HG03521 (cell line): ENCODE results near the gene WDR75.
A peak's percentile ranks its signal among the peaks of the same experiment; 100 is the strongest.
"Not testable (repeated sequence)": the region's sequence is repeated elsewhere in the genome, so short reads cannot be mapped to it uniquely, and the experiment has no call there.

Experiments used
- ATAC-seq: cut with Tn5 transposase; IDR thresholded peaks from one replicate; pipeline ENCODE4 v1.9.1; 2021; ENCODE audit warnings: mild to moderate bottlenecking, moderate library complexity; ENCODE audit not compliant: unreplicated experiment

Gene WDR75

DNA sequence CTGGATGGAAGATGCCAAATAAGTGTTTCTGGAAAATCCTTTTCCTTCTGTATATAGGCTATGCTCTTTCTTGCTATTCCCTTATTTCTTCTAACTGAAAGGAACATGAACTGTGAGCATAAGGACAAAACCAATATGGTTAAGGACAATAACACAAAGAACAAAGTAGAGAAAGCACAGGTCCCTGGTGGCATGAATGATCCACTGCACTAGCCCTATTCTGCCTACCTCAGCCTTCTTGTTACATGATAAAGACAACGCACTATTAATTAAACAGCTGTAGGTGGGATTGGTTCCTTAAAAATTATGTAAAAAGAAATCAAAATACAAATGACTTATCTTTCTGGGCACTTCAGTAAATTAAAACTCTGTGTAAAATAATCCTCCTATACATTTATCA, 1.9 kb upstream of the WDR75 start:
- ATAC-seq: no peak

DNA sequence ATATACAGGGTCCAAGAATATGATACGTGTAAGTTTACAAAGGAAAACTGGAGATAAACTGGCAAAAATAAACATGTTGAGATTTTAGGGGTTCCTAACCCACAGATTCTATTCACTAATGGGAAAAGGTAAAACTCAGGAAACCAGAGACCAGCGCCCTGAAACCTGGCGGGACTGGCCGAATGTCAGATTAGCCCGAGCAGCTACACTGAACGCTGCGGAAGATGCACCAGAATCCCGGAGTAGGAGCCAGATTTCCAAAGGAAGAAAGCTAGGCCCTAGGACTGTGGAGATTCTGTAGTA, 679 bp upstream of the WDR75 start:
- peak; percentile 19 for ATAC-seq

DNA sequence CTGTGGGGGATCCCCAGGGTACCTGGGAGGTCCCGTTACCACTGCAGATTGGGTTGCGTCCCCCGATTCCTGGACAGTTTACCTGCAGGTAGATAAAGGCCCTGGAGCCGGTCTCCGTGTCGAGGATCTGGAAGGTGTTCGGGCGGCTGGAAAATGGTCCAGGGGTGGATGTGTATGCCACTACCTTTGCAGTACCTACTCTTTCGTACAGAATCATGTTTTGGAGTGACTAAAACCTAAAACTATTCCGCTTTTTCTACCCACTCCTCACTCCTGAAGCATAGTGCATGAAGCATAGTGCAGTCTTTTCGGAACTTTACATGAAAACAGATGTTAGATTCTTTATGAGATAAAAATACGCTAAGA, 418 bp downstream of the WDR75 start:
- no peak for ATAC-seq

DNA sequence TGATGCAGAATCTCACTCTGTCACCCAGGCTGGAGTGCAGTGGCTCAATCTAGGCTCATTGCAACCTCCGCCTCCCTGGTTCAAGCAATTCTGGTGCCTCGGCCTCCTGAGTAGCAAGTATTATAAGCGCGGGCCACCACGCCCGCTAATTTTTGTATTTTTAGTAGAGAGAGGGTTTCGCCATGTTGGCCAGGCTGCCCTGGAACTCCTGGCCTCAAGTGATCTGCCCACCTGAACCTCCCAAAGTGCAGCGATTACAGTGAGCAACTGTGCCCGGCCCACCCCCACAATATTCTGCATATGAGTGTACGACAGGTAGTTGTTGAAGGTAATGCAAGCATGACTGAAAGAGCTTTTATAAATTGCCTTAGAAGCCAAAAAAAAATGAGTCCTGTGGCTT, 1.2 kb downstream of the WDR75 start:
- ATAC-seq: no peak

DNA sequence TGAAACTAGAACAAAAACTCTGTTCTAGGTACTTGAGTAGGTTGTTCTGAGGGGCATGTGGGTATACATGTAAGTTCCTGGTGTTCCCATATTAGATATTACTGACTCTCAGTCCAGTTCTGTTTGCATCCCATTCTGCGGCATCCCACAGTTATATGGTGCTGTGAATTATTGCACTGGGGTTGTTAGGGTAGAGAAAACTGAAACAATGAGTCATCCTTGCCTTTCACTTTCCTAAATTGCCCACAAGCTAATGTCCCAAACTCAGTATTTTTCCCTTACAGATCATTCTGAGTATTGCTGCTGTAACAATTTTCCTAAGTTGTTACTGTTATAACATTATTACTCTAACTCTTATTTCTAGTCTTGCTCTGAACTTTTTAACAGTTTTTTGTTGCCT, 3.0 kb downstream of the WDR75 start:
- peak; percentile 16 for ATAC-seq

DNA sequence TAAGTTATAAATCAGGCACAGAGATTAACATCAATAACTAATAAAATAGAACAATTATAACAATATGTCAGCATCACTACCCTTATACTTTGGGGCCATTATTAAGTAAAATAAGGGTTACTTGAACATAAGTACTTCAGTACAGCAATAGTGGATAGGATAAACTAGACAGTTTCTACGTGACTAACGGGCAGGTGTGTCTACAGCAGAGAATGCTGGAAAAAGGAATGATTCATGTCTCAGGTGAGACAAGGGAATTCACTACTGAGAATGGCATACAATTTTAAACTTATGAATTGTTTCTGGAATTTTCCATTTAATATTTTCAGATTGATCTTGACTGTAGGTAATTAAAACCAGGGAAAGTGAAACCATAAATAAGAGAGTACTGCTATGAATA, 5.5 kb downstream of the WDR75 start:
- ATAC-seq: no peak

DNA sequence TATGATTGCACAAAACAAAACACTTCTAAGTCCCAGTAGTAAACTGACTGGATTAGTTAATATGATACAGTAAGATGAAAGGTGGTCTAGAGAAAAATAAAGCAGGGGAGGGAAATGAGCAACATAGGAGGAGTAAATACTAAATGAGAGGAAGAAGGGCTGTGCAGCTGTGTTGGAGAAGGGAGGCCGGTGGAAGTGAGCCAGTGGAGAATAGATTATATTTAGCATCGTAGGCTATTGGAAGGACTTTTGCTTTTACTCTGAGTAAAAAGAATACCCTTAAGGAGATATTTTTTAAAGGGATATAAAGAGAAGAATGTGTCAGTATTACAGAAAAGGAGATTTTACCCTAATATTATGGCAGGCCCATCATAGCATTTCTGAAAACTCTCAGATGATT, 12.7 kb downstream of the WDR75 start:
- no peak for ATAC-seq

DNA sequence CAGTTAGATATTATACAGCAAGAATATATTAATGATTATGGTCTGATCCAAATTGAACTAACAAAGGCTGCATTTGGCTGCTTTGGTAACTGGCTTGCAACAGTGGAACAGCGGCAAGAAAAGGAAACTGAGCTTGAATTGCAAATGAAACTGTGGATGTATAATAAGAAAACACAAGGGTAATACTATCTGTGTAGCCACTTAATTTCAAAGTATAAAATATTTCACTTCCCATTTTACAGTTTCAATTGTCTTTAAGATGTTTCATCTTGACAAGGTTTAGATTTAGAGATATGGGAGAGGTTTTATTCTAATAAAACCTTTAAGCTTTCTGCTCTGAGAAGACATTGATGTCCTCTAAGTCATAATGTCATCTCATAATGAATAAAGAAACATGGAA, 23.8 kb downstream of the WDR75 start:
- ATAC-seq: no peak

DNA sequence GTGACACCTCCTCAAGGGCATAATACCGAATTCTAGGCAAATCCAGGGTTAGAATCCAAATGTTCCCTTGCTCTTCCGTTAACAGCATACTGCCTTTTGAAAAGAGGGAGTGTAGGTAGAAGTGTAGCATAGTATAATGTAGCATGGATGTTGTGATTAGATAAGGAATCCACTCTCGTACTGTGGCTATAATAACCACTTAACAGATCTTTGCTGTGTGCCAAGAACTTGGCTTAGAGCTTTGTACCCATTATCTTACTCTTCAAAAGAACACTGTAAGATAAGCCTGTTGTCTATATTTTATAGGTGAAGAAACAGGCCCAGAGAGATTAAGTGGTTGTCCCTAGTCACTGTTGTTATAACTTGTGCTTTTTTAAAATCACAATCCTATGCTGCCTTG, 24.2 kb downstream of the WDR75 start:
- ATAC-seq: no peak

DNA sequence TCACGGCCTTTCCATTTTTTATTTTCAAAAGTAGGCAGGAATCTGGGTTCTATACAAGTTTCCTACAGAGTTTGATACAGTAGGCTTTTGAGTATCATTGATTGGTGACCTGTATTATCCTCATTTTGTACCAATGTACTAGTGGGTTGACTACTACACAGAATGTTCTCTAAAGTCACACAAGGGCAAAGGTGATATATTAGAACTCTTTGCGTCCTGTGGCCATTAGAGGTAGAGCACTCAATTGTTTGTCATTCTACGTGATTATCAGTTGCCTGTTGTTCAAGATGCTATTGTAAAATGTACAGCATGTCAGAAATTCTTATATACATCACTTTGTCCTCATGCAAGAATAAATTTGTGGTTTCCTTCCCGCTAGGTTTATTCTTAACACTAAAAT, 24.8 kb downstream of the WDR75 start:
- no peak for ATAC-seq

DNA sequence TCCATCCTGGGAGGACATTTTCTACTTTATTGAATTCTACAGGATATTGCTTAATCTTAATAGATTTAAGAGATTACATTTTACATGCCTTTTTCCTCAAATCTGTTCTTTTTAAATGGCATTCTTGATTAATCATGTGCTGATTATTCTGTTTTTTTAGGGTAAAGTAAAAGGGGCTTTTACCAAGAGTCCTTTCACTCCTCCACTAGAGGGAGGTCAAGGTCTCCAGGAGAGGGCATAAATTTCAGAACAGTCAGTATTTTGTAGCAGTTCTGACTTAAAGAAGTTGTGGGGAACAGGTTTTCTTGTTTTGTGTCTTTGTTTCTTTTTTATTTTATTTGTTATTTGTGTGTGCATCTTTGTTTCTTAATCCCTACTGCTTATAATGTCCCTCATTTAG, 25.4 kb downstream of the WDR75 start:
- peak; percentile 45 for ATAC-seq

DNA sequence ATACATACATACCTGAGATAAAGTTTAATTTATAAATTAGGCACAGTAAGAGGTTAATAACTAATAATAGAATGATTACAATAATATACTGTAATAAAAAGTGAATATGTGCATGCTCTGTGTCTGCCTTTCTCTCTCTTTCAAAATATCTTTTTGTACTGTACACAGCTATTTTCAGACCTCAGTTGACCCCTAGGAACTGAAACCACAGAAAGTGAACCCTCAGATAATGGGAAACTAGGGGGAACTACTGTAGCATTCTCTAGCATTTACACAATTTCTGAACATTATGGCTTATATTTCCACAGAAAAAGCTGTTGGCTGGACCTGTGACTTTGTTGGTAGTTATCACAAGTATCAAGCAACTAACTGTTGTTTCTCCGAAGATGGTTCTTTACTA, 25.9 kb downstream of the WDR75 start:
- ATAC-seq: no peak

DNA sequence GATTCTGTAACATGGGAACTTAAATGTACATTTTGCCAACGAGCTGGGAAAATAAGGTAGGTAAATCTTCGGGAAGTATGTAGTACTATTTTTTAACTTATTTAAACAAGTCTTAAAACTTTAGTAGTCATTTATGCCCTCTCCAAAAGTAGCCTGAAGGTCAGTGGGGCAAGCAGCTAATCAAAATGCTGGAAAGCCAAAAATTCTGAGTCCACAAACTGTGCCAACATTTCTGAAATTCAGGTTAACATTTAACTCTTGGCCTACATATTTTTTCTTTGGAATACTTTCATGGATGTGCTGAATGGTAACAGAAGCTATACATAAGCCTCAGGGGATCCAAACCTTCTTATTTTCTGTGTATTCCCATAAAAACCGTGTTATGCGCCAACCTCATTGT, 26.3 kb downstream of the WDR75 start:
- no peak for ATAC-seq

DNA sequence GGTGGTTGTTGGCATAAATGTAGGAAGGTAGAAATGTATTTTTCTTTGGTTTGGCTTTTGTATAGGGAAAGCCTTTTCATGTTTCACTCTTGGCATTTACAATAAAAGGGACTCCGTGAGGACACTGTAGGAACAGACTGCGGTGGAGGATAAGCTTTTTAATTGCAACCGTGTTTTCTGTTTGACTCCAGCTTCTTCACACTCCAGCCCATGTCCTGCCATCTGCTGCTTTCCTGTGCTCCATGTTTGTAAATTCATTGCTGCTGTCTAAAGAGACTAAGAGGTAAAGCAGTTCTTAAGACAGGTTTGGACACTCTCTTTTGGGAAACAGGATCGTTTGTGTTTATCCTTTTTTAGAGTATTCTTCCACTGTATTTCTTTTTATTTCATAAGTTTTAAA, 33.3 kb downstream of the WDR75 start:
- ATAC-seq: no peak

DNA sequence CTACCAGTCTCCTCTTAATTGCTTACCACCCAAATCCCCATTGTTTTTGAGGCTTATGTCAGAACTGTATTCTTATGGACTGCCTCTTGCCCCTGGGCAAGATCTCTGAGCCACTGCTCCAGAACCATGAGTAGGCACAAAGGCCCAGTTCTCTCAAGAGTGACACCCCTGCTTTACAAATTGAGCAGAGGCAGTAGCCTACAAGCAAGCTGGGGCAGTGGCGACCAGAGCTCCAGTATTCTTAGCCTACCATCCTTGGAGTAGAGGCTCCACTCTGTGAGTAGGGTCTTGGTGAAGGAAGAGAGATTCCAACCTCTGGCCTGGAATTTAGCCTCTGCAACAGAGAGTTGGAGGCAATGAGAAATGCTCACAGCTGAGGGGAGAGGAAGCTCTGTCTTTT, 36.5 kb downstream of the WDR75 start:
- no peak for ATAC-seq

DNA sequence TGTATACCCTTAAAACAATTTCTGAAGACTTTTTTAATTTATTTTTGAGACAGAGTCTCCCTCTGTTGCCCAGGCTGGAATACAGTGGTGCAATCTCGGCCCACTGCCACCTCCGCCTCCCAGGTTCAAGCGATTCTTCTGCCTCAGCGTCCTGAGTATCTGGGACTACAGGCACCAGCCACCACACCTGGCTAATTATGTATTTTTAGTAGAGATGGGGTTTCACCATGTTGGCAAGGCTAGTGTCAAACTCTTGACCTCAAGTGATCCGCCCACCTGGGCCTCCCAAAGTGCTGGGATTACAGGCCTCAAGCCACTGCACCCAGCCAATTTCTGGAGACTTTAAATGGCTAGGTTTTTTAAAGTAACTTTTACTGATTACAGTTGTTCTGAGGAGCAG, 37.0 kb downstream of the WDR75 start:
- not testable (repeated sequence) for ATAC-seq

DNA sequence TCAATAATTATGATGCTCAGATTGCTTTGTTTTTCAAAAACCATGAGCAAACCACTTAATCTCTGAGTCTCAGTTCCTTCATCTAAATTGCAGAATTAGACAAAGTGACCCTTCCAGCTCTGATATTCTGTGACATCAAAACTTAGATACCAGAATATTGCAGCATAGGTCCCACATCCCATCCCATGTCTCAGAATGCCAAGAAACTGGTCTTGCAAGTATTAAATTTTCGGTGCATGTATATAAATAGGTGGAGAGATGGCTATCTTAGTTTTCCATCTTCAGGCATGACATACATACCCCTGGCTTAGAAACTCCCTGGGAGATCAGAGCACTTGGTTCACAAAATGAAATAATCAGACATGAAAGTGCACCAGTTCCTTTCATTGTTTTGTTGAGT, 39.8 kb downstream of the WDR75 start:
- ATAC-seq: no peak

DNA sequence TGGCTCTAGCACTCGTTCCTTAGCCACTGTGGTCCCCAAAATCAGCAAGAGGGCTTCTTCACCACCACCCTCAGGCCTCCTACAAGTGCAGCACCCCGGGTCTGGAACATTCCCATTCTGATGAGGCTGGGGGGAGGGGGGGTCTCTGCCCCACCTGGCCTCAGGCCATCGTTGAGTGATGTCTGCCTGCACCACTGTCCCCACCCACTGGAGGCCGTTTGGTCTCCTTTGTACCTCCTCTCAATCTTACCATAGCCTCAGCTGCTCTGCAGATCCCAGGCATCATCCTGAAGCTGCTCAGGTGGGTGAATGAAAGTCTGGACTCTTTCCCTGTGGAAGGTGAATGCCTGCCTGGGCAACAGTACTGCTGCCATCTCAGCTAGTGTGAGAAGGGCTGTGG, 42.3 kb downstream of the WDR75 start:
- no peak for ATAC-seq

DNA sequence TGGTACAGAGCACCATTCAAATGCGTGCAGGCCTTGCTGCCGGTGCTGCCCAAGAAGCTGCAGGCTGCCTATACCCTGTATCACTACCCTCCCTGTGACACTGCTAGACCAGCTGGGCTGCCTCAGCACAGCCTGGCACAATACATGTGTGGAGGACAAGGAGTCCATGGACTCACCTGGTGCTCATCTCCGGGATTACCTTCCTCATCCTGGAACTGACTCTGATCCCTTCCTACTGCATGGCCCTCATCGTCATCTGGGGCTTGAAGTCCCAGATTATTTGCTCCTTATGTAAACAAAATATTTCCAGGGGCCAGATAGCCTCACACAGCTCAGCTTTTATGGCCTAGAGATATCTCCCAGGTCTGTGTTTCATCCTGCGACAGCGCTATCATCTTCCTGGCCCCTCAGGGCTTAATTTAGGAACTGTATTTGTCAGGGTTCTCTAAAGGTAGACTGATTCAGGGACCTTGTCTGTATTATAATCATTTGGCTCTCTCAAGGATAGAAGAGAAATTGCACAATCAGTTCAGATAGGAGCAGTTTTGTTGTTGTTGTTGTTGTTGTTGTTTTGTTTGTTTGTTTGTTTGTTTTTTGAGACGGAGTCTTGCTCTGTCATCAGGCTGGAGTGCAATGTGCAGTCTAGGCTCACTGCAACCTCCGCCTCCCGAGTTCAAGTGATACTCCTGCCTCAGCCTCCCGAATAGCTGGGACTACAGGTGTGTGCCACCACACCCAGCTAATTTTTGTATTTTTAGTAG, 42.9 kb downstream of the WDR75 start:
- no peak for ATAC-seq

DNA sequence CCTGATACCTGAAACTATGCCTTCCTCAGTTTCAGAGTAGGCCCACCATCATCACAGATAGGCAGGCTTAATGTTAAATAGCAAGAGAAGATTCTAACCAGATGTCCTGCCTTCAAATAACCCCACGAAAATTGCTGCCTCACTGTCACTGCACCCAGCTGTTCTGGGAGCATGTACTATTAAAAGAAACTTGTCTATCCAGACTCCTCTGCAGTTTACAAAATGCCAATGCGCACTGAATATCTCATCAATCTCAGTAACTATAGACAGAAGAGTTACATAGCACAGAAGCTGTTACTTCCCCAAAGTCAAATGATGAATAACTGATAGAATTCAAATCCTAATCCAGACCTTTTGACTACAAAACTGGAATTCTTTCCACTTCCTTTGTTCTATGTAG, 43.9 kb downstream of the WDR75 start:
- ATAC-seq: no peak

DNA sequence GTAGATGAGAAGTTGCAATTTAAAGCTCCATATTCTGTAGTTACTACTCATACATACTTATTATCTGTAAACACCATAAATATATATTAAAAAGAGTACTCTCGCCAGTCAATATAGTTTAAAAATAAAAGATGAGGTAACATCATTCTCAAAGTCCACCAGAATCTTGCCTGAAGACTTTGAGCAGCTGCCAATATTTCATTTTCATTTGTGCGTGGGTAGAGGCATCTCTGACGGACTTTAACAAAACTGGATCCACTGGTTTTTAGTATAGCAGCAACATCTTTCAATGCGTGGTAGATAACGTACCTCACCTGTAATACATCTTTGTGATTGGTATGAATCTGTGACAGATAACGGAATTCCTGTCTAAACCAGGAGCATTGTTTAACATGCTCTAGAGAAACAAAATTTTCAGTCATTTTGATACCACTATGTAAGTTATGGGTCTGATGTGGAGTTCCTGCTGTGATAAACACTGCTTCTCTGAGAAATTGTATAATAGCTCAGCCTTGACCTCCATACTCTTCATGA, 45.0 kb downstream of the WDR75 start:
- ATAC-seq: no peak

DNA sequence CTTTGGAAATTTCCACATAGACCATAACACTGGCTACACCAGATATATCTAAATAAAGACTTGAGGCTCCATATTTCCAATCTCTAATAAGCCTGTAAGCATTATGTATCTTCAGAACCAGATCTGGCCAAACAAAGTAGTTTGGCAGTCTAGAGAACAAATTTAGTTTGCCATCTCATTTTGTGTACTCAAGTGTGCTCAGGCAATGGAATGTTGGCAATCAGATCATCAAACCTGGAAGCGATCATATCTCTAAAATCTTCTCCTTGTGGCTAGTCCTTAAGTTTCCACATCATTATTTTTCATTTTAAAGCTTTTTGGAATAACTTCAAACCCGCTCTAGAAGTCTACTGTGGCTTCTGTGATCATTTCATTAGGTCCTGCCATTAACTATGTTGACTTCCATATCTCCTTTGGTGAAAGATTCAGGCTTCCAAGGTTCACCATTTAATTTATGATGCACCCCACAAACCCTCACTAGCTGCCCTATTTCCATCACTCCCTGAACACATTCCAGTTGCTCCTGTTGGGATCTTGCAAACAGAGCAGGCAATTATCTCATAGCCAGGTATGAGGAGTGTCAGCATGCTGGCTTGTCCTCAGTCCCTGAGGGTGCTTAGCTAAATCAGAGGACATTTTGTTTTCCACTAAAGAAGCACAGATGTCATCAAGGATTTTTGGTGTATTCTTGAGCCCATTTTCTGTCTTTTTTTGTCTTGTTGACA, 46.2 kb downstream of the WDR75 start:
- no peak for ATAC-seq

DNA sequence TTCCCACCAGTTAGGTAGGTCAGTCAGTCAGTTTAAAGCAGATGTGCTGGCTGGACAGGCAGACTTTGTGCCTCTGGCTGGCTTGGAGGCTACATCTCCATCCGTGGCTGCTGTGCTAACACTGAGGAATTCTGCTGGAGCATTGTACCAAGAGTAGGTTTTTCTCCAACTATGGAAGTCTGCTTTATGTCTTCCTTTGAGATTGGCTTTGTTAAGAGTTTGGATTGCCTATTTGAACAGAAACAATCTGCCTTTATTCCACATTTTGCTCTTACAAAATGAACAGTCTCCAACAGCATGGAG, 46.7 kb downstream of the WDR75 start:
- no peak for ATAC-seq
